Heart right ventricle (tissue), 16 donors: ENCODE data around the gene NTRK1. TPM values are rescaled to one million over a fixed set of nuclear protein-coding genes. Genes with fewer than 3 reads are reported as not detected.

Experiments used
- ATAC-seq, 8 donors: fragments of 200-7000 bp; cut with Tn5 transposase; one replicate each; pipeline ENCODE4 v1.9.1; 2020; ENCODE audit warnings: mild to moderate bottlenecking in 8 of 8, moderate library complexity in 8 of 8, moderate number of reproducible peaks in 1 of 8
- DNase-seq, 2 donors: peaks; one replicate each; pipeline ENCODE4 v3.0.0-alpha.2; 2020
- H3K27ac ChIP-seq, 10 donors: fragments of 200-600 bp; sonication (generic) in 2 of 10; one replicate each; pipeline versions ENCODE4 v1.5.0 to v1.8.0; 2020 to 2022; ENCODE audit warnings: mild to moderate bottlenecking in 3 of 10
- H3K27me3 ChIP-seq, 7 donors: fragments of 200-600 bp; one replicate each; pipeline ENCODE4 v1.8.0; 2021 to 2022; ENCODE audit warnings: mild to moderate bottlenecking in 2 of 7
- H3K36me3 ChIP-seq, 9 donors: fragments of 200-600 bp; sonication (generic) in 1 of 9; one replicate each; pipeline versions ENCODE4 v1.5.0 to v1.8.0; 2020 to 2022; ENCODE audit warnings: mild to moderate bottlenecking in 2 of 9
- H3K4me1 ChIP-seq, 9 donors: fragments of 200-600 bp; sonication (generic) in 1 of 9; one replicate each; pipeline versions ENCODE4 v1.5.0 to v1.8.0; 2020 to 2022; ENCODE audit warnings: mild to moderate bottlenecking in 4 of 9
- H3K4me3 ChIP-seq, 10 donors: fragments of 200-600 bp; sonication (generic) in 2 of 10; one replicate each; pipeline versions ENCODE4 v1.5.0 to v1.8.0; 2020 to 2022; ENCODE audit warnings: mild to moderate bottlenecking in 7 of 10, moderate library complexity in 2 of 10
- H3K9me3 ChIP-seq, 11 donors: fragments of 200-600 bp in 10 of 11; sonication (generic) in 2 of 11; one replicate each; pipeline versions ENCODE4 v1.5.0 to v1.8.0; 2013 to 2022; ENCODE audit warnings: mild to moderate bottlenecking in 2 of 11, control low read depth in 1 of 11, moderate library complexity in 1 of 11
- WGBS, 2 donors: extraction: QIAGEN DNeasy Blood & Tissue Kit; methylation state at CpG; one replicate each; pipeline ENCODE4 v1.1.7; 2013; ENCODE audit warnings: inconsistent platforms in 1 of 2; 5-methylcytosine and 5-hydroxymethylcytosine counted together
- intact Hi-C, 10 donors: fragments of 100-400 bp; cut with DNase I; formaldehyde crosslinking; loops; one replicate each; pipeline versions ENCODE4 v1.11.1 to v1.14.2; 2022
- polyA plus RNA-seq, 2 donors: library from polyadenylated mRNA; stranded (reverse); fragments of 200-250 nt; gene quantifications; one replicate each; pipeline ENCODE4 v1.2.3, GENCODE V29; 2013
- total RNA-seq, 10 donors: library from RNA; stranded (reverse); fragmentation: NEBNext Ultra II Directional in 3 of 10; extraction: Animal tissue kit (Norgen Biotek cat#: 25700) in 3 of 10; gene quantifications; one replicate each; pipeline versions ENCODE4 v1.2.1 to v1.2.4, GENCODE V29; 2021 to 2023
- TF ChIP-seq, protein P1 (sequence below), 9 donors: fragments of 200-600 bp; sonication (generic) in 2 of 9; IDR thresholded peaks; one replicate each; pipeline versions ENCODE4 v1.5.0 to v1.8.0; 2021 to 2022; ENCODE audit warnings: antibody characterized with exemption in 9 of 9, mild to moderate bottlenecking in 5 of 9, moderate library complexity in 1 of 9
- donor health status: Arrhythmogenic right ventricular cardiomyopathy.
- donor health status: ischemic (EF 13 %, LVEDD 7.1; RV severe dilation, severe dysfunction).
- donor health status: healthy with polysubstance abuse.
- donor health status: DM: no; HTN: yes; CAD: no.
- donor health status: DM: no; HTN: no; CAD: no.
- donor health status: ischemic (EF 25% LVEDD 6.9; RV normal size, moderate dysfunction).
- donor health status: ischemic (EF 25% LVEDD 5.7; RV mildly dilated, moderate dysfunction).
- donor health status: healthy.
- donor health status: DM: yes; HTN: yes; CAD: no.
- donor health status: Ischemic cardiomyopathy.
- donor health status: ischemic (EF 35%, LVEDD 5.7; RV mildly dilated, moderate dysfunction).
- donor health status: nonischemic (EF 11% LVEDD 7.7; RV severe dilation, severe dysfunction).
- donor health status: DM: yes; HTN: yes; CAD: no.
- donor health status: PGD.
- donor health status: ischemic (EF 29% LVEDD 5.4; RV normal size, mild dysfunction).
- donor health status: nonischemic (EF 23%, LVEDD 6.1; RV moderate dilation, normal function).

The NTRK1 gene
- total and polyA plus RNA-seq, 12 donors = 0.15 to 3.7 (median 0.69) TPM

DNA sequence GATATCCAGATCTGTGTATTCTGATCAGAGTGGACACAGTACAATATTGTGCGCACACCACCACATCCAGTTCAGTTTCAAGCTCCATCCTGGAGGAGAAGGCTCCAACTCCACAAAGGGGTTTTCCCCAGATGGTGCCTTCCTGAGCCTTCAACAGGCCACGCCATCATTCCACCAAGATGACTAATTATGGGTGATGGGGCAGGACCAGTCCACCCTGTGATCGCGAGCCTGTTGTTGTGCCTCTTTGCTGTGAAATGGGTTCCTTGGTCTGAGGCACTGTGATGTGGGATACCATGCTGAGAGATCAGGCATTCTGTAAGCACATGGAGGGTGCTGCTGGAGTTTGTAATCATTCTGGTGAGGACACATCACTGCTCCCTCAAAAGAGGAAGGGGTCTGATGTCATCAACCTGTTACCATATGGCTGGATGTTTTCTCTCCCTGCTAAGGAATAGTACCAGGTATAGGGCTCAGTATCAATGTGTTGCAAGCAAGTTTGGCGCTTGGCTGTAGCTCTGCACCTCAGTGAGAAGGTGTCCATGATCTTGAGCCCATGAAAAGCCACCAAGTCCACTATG lies 37.4 kb upstream of the NTRK1 start:
- Histone ChIP-seq H3K4me1 (no peaks in the 10 kb centered on the region), H3K4me3 (no peak overlapping the region), H3K36me3 (peaks cover 0 to 3% (median 0%) of the 10 kb centered on the region in 9 donors), H3K9me3 (no peaks in the 10 kb centered on the region), H3K27ac (no peak overlapping the region), H3K27me3 (peaks cover 0 to 4% (median 0%) of the 10 kb centered on the region in 7 donors)
- no peak for DNase-seq
- TF ChIP-seq, protein P1, sequence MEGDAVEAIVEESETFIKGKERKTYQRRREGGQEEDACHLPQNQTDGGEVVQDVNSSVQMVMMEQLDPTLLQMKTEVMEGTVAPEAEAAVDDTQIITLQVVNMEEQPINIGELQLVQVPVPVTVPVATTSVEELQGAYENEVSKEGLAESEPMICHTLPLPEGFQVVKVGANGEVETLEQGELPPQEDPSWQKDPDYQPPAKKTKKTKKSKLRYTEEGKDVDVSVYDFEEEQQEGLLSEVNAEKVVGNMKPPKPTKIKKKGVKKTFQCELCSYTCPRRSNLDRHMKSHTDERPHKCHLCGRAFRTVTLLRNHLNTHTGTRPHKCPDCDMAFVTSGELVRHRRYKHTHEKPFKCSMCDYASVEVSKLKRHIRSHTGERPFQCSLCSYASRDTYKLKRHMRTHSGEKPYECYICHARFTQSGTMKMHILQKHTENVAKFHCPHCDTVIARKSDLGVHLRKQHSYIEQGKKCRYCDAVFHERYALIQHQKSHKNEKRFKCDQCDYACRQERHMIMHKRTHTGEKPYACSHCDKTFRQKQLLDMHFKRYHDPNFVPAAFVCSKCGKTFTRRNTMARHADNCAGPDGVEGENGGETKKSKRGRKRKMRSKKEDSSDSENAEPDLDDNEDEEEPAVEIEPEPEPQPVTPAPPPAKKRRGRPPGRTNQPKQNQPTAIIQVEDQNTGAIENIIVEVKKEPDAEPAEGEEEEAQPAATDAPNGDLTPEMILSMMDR (IDR thresholded peaks at IDR 0.05) = no peak
- intact Hi-C loops = no loop called here
- WGBS, 2 donors = 89 to 93% methylated on average over 5 of the region's 5 CpGs
- ATAC-seq = no peak

DNA sequence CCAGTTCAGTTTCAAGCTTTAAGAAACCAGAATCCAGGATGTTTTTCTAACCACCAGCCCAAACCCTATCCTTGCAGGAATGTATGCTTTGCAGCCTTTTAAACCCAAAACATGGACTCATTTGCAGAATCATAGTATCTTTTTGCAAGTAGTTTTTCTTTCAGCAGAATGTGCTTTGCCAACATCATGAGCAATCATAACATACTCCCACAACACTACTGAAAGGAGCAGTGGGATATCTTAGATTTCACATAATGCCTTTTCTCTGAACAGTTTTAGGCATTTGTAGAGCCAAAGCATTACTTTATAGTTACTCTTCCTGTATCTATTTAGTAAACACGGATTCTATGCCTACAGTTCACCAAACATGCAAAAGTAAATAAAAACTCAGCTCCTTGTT lies 34.0 kb upstream of the NTRK1 start:
- TF ChIP-seq, protein P1 (IDR thresholded peaks at IDR 0.05) = no peak
- Histone ChIP-seq H3K36me3 (no peaks in the 10 kb centered on the region), H3K4me3 (no peak overlapping the region), H3K27me3 (peaks cover 0 to 7% (median 0%) of the 10 kb centered on the region in 7 donors), H3K27ac (no peak overlapping the region), H3K9me3 (no peaks in the 10 kb centered on the region), H3K4me1 (no peaks in the 10 kb centered on the region)
- 59 to 73% methylated on average over 1 of the region's 1 CpG for WGBS, 2 donors
- DNase-seq (no peak), ATAC-seq (no peak)
- intact Hi-C loops = no loop called here

DNA sequence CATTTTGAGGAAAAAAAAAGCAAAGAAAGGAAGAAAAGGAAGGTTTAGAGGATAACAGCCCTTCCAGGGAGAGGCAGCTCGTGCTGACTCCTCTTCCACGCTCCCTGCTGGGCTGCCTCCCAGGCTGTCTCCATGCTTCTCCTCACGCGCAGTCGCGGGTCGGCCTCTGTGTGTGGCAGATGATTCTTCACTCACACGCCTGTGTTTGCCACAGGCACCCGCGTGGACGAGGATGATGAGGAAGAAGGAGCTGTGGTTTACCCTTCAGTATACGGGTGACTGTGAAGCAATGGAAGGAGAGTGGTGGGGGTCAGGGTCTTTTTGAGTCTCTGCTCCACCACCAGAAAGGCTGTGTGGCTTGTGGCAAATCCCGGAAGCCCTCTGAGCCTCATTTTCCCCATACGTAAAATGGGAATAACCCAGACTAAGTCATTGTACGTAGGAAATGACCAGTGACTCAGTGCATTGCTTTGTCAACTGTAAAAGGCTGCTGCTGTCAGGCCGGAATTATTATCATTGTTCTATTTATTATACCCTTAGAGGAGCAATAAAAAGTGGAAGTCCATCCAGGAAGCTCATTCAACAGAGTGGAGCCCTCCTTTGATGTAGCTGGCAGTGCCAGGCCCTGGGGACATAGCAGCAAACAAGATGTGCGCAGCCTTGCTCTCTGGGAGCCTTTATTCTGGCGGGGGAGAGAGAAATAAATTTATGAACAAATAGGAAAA lies 32.1 kb upstream of the NTRK1 start:
- TF ChIP-seq, protein P1 (IDR thresholded peaks at IDR 0.05) = no peak
- Histone ChIP-seq H3K4me1 (no peaks in the 10 kb centered on the region), H3K36me3 (no peaks in the 10 kb centered on the region), H3K4me3 (no peak overlapping the region), H3K9me3 (no peaks in the 10 kb centered on the region), H3K27me3 (peaks cover 0 to 7% (median 0%) of the 10 kb centered on the region in 7 donors), H3K27ac (no peak overlapping the region)
- no peak for ATAC-seq
- DNase-seq = no peak
- intact Hi-C loops = no loop called here
- 76 to 77% methylated on average over 18 of the region's 18 CpGs for WGBS, 2 donors

DNA sequence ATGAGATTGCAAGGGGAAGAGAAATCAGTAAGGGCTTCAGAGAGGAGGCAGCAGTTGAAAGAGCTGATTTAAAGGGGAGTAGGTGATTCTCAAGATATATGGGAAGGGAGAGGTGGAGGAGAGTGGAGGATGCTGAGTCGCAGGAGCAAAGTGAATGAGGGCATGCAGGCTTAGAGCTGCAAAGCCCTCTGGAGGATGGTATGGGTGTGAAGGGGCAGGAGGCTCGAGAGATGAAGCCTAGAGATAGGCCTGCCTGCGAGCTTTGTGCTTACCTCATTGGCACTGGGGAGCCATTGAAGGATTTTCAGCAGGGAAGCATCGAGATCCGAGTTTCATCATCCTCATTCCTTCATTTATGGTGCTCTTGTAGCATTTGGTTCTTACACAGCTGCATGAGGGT lies 28.2 kb upstream of the NTRK1 start:
- DNase-seq = no peak
- no peaks in the 10 kb centered on the region for H3K9me3 ChIP-seq
- TF ChIP-seq, protein P1 (IDR thresholded peaks at IDR 0.05) = no peak
- H3K4me3 ChIP-seq = no peak overlapping the region
- H3K27me3 ChIP-seq = peaks cover 0 to 23% (median 0%) of the 10 kb centered on the region in 7 donors
- H3K36me3 ChIP-seq = no peaks in the 10 kb centered on the region
- H3K27ac ChIP-seq = no peak overlapping the region
- intact Hi-C loops = loop anchor here in 3 of 10 donors (5.0 to 10.0 kb wide), 3 partner anchors 52 to 95 kb away; partner anchors contain the start of gene LRRC71 (in 1 of the 3)
- ATAC-seq = no peak
- WGBS, 2 donors = 60 to 63% methylated on average over 5 of the region's 5 CpGs
- H3K4me1 ChIP-seq = no peaks in the 10 kb centered on the region
